ENCODE measurements around the gene HSD17B3.
A peak's percentile ranks its signal among the peaks of the same experiment; 100 is the strongest.
"Not testable (repeated sequence)": the region's sequence is repeated elsewhere in the genome, so short reads cannot be mapped to it uniquely, and the experiment has no call there.

Gene HSD17B3

DNA sequence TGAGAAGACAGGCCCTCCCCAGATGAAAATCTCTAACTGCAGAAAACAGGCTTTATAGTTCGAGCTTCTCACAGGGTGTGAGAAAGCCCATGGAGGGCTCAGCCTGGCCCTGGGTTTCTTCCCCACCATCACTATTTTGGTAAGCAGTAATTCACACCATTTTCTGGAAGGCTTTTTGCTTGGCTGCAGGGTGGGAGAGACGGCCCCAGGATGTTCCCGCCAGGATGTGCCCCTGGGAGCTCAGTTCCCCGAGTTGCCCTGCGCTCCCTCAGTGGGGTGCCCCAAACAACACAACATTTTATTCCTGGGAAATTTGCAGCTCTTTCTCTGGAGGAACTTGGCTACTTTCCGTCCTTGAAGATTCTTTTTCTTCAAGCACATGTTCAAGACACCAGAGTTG is 100.8 kb downstream of the HSD17B3 start:
- DNase-seq = no peak

DNA sequence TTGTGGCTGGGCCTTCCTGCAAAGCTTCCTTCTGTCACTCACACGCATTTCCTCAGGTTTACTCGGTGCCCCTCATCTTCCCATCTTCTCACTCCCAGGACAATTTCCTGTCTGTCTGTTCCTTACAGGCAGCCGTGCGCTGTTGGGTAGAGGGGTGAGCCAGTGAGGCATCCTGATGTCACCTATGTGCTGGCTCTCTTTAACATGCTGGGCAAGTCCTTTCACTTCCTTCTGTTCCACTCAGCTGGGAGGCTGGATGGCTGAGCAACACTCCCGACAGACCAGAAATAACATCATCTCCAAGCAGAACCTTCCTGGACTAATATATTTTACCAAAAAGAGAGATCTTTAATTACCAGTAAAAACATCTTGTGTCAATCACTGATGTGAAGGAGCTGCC is 103.0 kb downstream of the HSD17B3 start:
- DNase-seq = no peak

DNA sequence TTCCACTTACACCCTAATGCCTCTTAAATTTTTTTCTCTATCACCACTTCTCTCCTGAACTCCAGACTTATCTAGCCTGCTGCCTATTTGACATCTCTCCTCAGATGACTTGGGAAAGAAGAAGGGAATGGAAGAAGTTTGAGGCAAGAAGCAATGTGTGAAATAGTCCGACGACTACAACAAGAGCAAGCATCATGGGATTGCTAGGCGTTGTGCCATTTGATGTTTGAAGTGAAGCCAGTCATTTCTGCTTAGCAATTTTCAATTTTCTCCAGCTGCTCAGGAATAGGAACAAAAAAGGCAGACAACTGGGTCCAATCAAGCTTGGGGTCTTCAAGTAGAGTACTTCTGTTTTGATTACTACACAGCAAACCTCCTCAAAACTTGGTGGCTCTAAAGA is 106.4 kb downstream of the HSD17B3 start:
- DNase-seq = no peak

DNA sequence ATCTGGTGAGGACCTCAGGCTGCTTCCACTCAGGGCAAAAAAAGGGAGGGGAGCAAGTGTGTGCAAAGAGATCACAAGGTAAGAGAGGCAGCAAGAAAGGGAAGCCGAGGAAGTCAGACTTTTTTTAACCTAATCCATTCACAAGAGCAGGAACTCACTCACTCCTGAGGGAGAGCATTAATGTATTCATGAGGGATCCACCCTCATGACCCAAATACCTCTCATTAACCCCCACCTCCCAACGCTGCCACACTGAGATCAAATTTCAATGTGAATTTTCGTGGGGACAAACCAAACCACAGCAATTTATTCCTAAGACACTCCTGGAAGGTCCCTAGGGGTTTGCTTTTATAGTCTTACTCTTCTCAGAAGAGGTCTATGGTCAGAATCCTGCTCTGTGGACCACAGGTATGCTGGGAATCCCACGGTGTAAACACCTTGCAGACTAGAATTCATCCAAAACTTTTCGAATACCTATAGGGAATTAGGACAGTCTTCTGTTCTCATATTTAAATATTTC is 108.7 kb downstream of the HSD17B3 start:
- no peak for DNase-seq

DNA sequence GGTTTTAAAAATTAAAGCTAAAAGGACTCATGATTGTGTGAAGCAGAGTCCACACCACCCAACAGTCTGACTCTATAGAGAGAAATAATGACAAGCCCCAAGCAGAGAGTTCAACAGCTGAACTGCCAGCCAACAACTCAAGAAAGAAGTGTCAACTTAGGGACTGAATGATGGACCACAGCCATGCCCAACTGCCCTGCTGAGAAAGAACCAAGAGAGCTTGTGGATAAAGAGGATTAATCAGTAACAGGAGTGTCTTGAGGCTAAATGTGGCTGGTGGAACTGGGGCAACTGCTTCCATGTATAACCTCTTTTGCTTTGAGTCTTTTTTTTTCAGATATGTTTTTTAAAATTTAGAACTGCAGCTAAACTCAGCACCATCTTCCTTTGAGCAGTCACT is 109.3 kb downstream of the HSD17B3 start:
- no peak for DNase-seq

DNA sequence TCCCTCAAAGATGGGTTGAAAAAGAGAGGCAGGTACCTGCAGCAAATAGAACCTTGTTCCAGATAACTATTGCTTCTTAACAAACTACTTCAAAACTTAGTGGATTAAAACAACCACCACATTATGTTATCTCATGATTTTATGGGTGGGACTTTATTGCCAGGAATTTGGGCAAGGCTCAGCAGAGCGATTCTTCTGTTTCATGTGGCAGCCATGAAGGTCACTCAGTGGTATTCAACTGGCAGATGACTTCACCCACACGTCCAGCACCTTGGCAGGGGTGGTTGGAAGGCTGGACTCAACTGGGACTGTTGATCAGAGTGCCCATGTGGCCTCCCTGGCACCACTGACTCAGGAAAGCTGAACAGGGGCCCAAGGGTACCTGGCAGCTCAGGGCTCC is 112.0 kb downstream of the HSD17B3 start:
- DNase-seq = no peak

DNA sequence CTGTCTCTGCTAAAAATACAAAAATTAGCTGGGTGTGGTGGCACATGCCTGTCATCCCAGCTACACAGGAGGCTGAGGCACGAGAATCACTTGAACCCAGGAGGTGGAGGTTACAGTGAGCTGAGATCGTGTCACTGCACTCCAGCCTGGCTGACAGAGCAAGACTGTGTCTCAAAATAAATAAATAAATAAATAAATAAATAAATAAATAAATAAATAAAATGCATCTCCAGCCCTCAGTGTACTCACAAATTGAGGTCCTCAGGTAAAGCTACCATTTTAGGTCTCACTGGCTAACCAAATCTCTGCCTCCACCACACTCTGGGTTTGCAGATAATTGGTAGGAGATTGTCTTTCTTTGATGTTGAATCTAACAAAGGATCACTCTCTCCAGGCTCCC is 112.4 kb downstream of the HSD17B3 start:
- not testable (repeated sequence) for DNase-seq

DNA sequence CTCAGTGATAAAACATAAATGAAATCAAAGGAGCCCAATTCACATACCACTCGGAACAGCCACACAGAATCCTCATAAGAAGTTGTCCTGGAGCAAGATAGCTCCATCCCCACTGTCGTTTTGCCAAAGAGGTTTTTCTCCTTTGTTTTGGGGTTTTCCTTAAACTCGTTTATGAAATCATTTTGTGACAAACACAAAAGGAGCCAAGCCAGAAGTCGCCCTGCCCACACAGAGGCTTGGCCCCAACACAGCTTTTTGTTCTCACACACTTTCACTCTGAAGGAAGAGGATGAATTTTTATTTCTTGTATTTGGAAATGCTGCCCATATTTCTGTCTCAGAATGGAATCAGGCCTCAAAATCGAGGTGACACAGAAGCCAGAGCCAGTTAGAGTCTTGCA is 113.4 kb downstream of the HSD17B3 start:
- DNase-seq = no peak

DNA sequence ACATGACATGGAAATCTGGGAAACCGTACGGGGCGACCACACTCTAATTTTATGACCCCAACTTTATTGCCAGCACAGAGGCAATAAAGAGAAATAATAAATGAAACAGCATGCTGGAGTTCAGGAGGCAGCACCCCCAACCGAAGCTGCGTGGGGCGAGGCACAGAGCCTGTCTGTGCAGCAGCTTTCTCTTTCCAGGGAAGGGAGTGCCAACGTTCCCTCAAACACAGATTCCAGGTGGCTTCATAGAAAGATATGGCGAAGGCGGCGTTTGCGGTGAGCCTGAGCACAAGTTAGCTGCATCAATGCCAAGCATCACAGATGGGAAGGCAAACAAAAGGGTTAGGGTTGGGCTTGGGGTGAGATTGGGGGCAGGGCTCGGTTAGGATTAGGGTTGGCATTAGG is 114.8 kb downstream of the HSD17B3 start:
- DNase-seq = no peak

DNA sequence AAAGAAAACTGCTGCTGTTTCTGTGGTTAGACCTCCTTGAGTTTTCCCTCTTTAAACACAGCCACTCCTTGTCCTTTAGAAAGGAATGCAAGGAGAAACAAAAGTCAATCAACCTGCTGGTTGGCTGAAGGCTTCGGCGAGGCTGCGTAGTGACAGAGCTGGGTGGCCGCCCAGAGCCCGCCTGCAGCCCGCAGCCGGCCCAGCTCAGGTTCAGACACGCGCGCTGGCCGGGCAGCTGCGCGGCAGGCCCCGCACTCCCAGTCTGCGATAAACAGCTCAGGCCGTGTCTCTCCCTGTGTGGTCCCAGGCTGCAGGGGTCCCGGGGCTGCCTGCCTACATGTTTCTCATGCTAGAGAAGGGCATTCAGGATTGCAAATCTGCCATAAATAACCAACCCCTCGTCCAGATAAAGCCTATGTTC is 115.4 kb downstream of the HSD17B3 start:
- DNase-seq = peak in 3 of 56 donors; percentile 9 to 19 (median 10)

DNA sequence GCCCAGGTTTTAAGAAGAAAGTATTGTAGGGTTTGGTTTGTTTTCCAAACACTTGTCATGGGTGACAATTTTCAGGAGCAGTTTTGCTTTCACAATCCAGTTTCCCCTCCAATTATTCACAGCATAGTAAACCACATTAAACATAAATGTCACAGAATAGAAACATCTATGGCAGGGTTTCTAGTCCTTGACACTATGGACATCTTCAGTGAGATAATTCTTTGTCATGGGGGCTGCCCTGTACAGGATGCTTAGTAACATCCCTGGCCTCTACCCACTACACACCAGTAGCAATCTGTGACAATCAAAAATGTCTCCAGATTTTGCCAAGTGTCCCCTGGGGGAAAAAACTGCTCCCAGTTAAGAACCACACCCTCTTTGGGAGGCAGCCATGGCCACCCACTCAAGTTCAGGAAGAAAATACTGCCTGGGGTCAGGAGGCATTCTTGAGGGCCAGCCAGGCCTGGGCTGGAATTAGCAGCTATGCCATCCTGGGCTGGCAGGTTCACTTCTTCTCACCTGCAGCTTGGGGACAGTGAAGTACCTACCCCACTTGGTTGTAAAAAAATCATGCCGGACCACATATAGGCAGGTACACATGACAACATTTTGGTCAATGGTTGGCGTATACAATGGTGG is 116.3 kb downstream of the HSD17B3 start:
- no peak for DNase-seq
